GM19023 (cell line): ENCODE data around the gene IFI35.
A peak's percentile ranks its signal among the peaks of the same experiment; 100 is the strongest.
"Not testable (repeated sequence)": the region's sequence is repeated elsewhere in the genome, so short reads cannot be mapped to it uniquely, and the experiment has no call there.

Experiments used
- ATAC-seq: cut with Tn5 transposase; IDR thresholded peaks from one replicate; pipeline ENCODE4 v1.9.1; 2021; ENCODE audit warnings: mild to moderate bottlenecking, moderate library complexity; ENCODE audit not compliant: unreplicated experiment

IFI35 gene

GRCh38 chr17:43006639-43007551 lies at the start of gene IFI35:
Gene IFI35 (plus strand): TSS chr17:43006784. CDS start chr17:43006948, 164 bp downstream.
- ATAC-seq, result peak; percentile 90

GRCh38 chr17:42964161-42964932 lies 42.2 kb upstream of the IFI35 start, which contains the start of gene AARSD1:
Gene AARSD1 (minus strand): TSS chr17:42964454. CDS start chr17:42964440, 14 bp downstream.
- ATAC-seq, result peak; percentile 71

- ATAC-seq, result no peak
Observed at GRCh38 chr17:42967925-42968324, 38.7 kb upstream of the IFI35 start.

- no peak for ATAC-seq
Observed at GRCh38 chr17:42969001-42969581, 37.5 kb upstream of the IFI35 start.

- no peak for ATAC-seq
Observed at GRCh38 chr17:42971589-42971988, 35.0 kb upstream of the IFI35 start.

- ATAC-seq, result not testable (repeated sequence)
Observed at GRCh38 chr17:42973323-42973722, 33.3 kb upstream of the IFI35 start.

GRCh38 chr17:42975265-42975664 lies 31.3 kb upstream of the IFI35 start:
- ATAC-seq, result no peak

GRCh38 chr17:42975701-42976100 lies 30.9 kb upstream of the IFI35 start:
- not testable (repeated sequence) for ATAC-seq

GRCh38 chr17:42979511-42980273 lies 26.9 kb upstream of the IFI35 start, which contains the start of gene PTGES3L:
Gene PTGES3L (minus strand): TSS chr17:42980080. CDS start chr17:42980053, 27 bp downstream.
- ATAC-seq, result peak; percentile 34

- ATAC-seq, result peak; percentile 66
Observed at GRCh38 chr17:42980274-42980765, 26.3 kb upstream of the IFI35 start, which contains the start of gene RUNDC1. Gene RUNDC1 (plus strand): TSS chr17:42980565. CDS start chr17:42980577, 12 bp downstream.

GRCh38 chr17:42980766-42981397 lies 25.7 kb upstream of the IFI35 start:
- peak; percentile 54 for ATAC-seq

GRCh38 chr17:42982266-42982665 lies 24.3 kb upstream of the IFI35 start:
- ATAC-seq, result no peak

- ATAC-seq, result no peak
Observed at GRCh38 chr17:42985225-42985624, 21.4 kb upstream of the IFI35 start.

GRCh38 chr17:42989141-42989540 lies 17.4 kb upstream of the IFI35 start:
- no peak for ATAC-seq

GRCh38 chr17:42989726-42990652 lies 16.6 kb upstream of the IFI35 start:
- no peak for ATAC-seq

- ATAC-seq, result no peak
Observed at GRCh38 chr17:42991471-42991870, 15.1 kb upstream of the IFI35 start.

- ATAC-seq, result no peak
Observed at GRCh38 chr17:42992872-42993271, 13.7 kb upstream of the IFI35 start.

- not testable (repeated sequence) for ATAC-seq
Observed at GRCh38 chr17:42993913-42994312, 12.7 kb upstream of the IFI35 start.
